Forelimb muscle (tissue), 1 donor: ENCODE measurements around the gene EXOSC7. TPM values are rescaled to one million over a fixed set of nuclear protein-coding genes. Genes with fewer than 3 reads are reported as not detected.

Source experiments
- DNase-seq: peaks from one replicate; pipeline ENCODE4 v3.0.0-alpha.2; 2013; ENCODE audit warnings: low read depth
- polyA plus RNA-seq: library from polyadenylated mRNA; unstranded; fragments of 120-200 nt; gene quantifications from one replicate; pipeline ENCODE4 v1.2.1, GENCODE V29; 2013; ENCODE audit not compliant: insufficient read length

EXOSC7 gene
- polyA plus RNA-seq, 1 donor = 37.7 TPM

- DNase-seq = no peak
Observed at GRCh38 chr3:45054196-45054857, 78.3 kb downstream of the EXOSC7 start.

- DNase-seq = no peak
Observed at GRCh38 chr3:45055032-45055410, 79.0 kb downstream of the EXOSC7 start.

- DNase-seq = no peak
Observed at GRCh38 chr3:45055411-45056143, 79.5 kb downstream of the EXOSC7 start.

- no peak for DNase-seq
Observed at GRCh38 chr3:45056608-45057301, 80.7 kb downstream of the EXOSC7 start.

GRCh38 chr3:45057557-45057956, 81.5 kb downstream of the EXOSC7 start:
- no peak for DNase-seq

- DNase-seq = no peak
Observed at GRCh38 chr3:45059132-45059531, 83.1 kb downstream of the EXOSC7 start.

GRCh38 chr3:45060165-45060892, 84.3 kb downstream of the EXOSC7 start:
- no peak for DNase-seq

Other genes with a start within 250 kb of the EXOSC7 start
- gene ZNF501, start 246.6 kb upstream of the EXOSC7 start, polyA plus RNA-seq = 5.1 TPM
- 30.6 TPM for gene KIAA1143, start 214.6 kb upstream of the EXOSC7 start, polyA plus RNA-seq
- 9.2 TPM for gene KIF15, start 214.4 kb upstream of the EXOSC7 start, polyA plus RNA-seq
- 12.7 TPM for gene TMEM42, start 114.3 kb upstream of the EXOSC7 start, polyA plus RNA-seq
- gene TGM4, start 101.6 kb upstream of the EXOSC7 start, polyA plus RNA-seq = not detected
- gene ZDHHC3, start 70 bp upstream of the EXOSC7 start, polyA plus RNA-seq = 40.9 TPM
- 94.4 TPM for gene CLEC3B, start 50.1 kb downstream of the EXOSC7 start, polyA plus RNA-seq
- 0.34 TPM for gene CDCP1, start 170.1 kb downstream of the EXOSC7 start, polyA plus RNA-seq